ENCODE measurements around the gene SYTL3.

GRCh38 chr6:158669145-158670035, 19.5 kb downstream of the SYTL3 start:
- no peak for TF ChIP-seq POLR2A (IDR thresholded peaks at IDR 0.05; ENCODE audit: low read length)
- TF ChIP-seq GATA1 (IDR thresholded peaks at IDR 0.05; ENCODE audit: low read depth, low read length) = no peak
